Activated T-cell treated with anti-CD3 and anti-CD28 coated beads, Interleukin-2, amount 50 U/mL, for 72 hours (primary cell): Measurements from ENCODE around the gene JARID2. TPM values are rescaled to one million over a fixed set of nuclear protein-coding genes. Genes with fewer than 3 reads are reported as not detected.

ENCODE experiments used
- ATAC-seq, 2 donors: fragments of 150-1000 bp; cut with Tn5 transposase; replicated peaks in 1 of 2; 2 replicates each; pipeline ENCODE4 v1.10.0; 2021; ENCODE audit warnings: moderate library complexity in 2 of 2, mild to moderate bottlenecking in 1 of 2
- DNase-seq, 2 donors: peaks; one replicate each; pipeline ENCODE4 v3.0.0; 2021 to 2022; ENCODE audit warnings: mixed read lengths in 1 of 2
- H3K27ac Mint-ChIP-seq: one replicate; pipeline ENCODE4 v1.8.0; 2022; ENCODE audit warnings: mild to moderate bottlenecking, moderate library complexity, mixed read lengths
- H3K27me3 Mint-ChIP-seq: one replicate; pipeline ENCODE4 v1.8.0; 2022; ENCODE audit warnings: low read depth, mixed read lengths
- H3K36me3 Mint-ChIP-seq, 2 donors: one replicate each; pipeline ENCODE4 v1.8.0; 2022; ENCODE audit warnings: mixed read lengths in 2 of 2, mild to moderate bottlenecking in 1 of 2; ENCODE audit not compliant: insufficient read depth in 2 of 2
- H3K4me1 Mint-ChIP-seq: one replicate; pipeline ENCODE4 v1.8.0; 2022; ENCODE audit warnings: low read depth, mixed read lengths
- H3K4me3 Mint-ChIP-seq, 2 donors: one replicate each; pipeline ENCODE4 v1.8.0; 2022; ENCODE audit warnings: mild to moderate bottlenecking in 2 of 2, mixed read lengths in 2 of 2, moderate library complexity in 2 of 2
- H3K9me3 Mint-ChIP-seq, 2 donors: one replicate each; pipeline ENCODE4 v1.8.0; 2022; ENCODE audit warnings: mixed read lengths in 2 of 2
- total RNA-seq, 2 donors: library from RNA; stranded (reverse); gene quantifications; one replicate each; pipeline ENCODE4 v1.2.3, GENCODE V29; 2022

The JARID2 gene
- total RNA-seq, 2 donors from 2014 or later: 37.9 to 53.0 TPM

- H3K27me3 Mint-ChIP-seq: no peaks in the 10 kb centered on the region
- no peak overlapping the region for H3K27ac Mint-ChIP-seq
- no peak overlapping the region for H3K4me3 Mint-ChIP-seq
- peaks cover 0 to 1% of the 10 kb centered on the region in 2 donors for H3K36me3 Mint-ChIP-seq
- no peak for ATAC-seq
- H3K9me3 Mint-ChIP-seq: no peaks in the 10 kb centered on the region
- no peak for DNase-seq
- peaks cover 4% of the 10 kb centered on the region for H3K4me1 Mint-ChIP-seq
Observed at GRCh38 chr6:15551798-15552197, 305.9 kb downstream of the JARID2 start.

DNA sequence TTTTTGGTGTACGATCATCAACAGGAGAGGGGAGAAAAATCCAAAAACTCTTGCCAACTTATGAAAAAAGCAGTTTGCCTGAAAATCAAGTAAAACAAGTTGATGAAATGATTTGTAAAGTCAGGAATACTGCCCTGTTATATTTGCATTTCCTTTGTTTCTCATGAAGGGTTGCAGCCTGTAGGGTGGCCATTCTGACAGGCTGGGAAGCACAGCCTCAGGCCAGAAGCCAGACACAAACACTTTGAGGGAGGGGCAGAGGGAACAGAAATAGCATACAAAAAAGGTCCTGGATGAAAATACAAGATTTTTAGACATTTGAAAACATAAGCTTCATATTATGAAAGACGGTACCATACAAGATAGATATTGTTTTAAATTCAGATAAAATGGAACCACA, 307.2 kb downstream of the JARID2 start:
- DNase-seq (no peak), ATAC-seq (no peak)
- Mint-ChIP-seq H3K4me3 (no peak overlapping the region), H3K36me3 (peaks cover 0 to 1% of the 10 kb centered on the region in 2 donors), H3K4me1 (peaks cover 5% of the 10 kb centered on the region), H3K27ac (no peak overlapping the region), H3K9me3 (no peaks in the 10 kb centered on the region), H3K27me3 (no peaks in the 10 kb centered on the region)

DNA sequence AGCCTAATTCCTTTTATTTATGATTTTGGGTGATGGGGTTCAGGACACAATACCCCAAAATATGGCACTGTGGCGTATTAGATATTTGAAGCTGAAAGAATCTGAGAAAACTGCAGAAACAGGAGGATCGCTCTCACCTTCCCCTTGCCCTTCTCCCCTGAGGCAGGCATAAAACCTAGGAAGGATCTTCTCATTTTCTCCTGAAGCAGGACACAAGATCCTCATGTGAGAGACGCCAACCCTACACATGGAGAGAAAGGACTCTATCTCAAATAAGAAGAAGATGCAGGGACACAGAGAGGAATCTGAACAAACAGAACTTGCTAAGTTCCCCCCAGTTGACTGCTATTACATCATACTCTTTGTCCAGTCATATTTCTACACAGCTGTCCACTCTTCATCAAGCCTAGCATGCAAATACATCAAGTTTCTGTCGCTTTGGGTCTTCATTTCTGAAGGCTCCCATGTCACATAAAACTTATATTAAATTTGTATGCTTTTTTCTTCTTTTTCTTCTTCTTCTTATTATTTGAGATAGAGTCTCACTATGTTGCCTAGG, 307.9 kb downstream of the JARID2 start:
- Mint-ChIP-seq H3K9me3 (peaks cover 0 to 2% of the 10 kb centered on the region in 2 donors), H3K4me3 (no peak overlapping the region), H3K27ac (no peak overlapping the region), H3K27me3 (no peaks in the 10 kb centered on the region), H3K36me3 (peaks cover 0 to 1% of the 10 kb centered on the region in 2 donors), H3K4me1 (peaks cover 8% of the 10 kb centered on the region)
- DNase-seq: no peak
- no peak for ATAC-seq

GRCh38 chr6:15554728-15555100, 308.8 kb downstream of the JARID2 start:
- no peak overlapping the region for H3K27ac Mint-ChIP-seq
- ATAC-seq (no peak), DNase-seq (no peak)
- no peak overlapping the region for H3K4me3 Mint-ChIP-seq
- peaks cover 0 to 1% of the 10 kb centered on the region in 2 donors for H3K36me3 Mint-ChIP-seq
- peaks cover 0 to 5% of the 10 kb centered on the region in 2 donors for H3K9me3 Mint-ChIP-seq
- H3K4me1 Mint-ChIP-seq: peaks cover 10% of the 10 kb centered on the region
- no peaks in the 10 kb centered on the region for H3K27me3 Mint-ChIP-seq

DNA sequence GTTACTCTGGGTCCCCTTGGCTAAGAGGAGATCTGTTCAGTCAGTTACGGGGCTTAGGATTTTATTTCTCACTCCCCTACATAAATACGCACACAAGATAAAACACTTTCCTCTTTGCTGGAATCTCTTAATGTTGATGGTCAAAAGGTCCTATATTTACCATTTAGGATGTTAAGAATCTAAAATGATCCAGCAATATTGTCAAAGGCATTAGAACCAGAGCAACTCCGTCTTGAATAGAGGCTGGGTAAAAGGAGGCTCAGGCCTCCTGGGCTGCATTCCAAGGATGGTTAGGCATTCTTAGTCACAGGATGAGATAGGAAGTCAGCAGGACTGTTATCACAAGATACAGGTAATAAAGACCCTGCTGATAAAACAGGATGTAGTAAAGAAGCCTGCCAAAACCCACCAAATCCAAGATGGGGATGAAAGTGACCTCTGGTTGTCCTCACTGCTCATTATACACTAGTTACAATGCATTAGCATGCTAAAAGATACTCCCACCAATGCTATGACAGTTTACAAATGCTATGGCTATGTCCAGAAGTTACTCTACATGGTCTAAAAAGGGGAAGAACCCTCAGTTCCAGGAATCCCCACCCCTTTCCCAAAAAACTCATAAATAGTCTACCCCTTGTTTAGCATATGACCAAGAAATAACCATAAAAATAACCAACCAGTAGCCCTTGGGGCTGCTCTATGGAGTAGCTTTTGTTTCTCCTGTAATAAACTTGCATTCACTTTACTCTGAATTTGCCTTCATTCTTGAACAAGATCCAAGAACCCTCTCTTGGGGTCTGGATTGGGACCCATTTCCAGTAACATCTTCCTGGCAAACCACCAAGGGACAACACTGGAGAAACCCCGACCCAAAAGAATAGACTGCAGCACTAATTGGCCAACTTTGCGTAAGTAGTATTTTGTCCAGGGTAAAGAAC, 309.5 kb downstream of the JARID2 start:
- DNase-seq (no peak), ATAC-seq (no peak)
- Mint-ChIP-seq H3K9me3 (peaks cover 0 to 5% of the 10 kb centered on the region in 2 donors), H3K36me3 (peaks cover 0 to 1% of the 10 kb centered on the region in 2 donors), H3K27ac (no peak overlapping the region), H3K4me1 (peaks cover 10% of the 10 kb centered on the region), H3K27me3 (no peaks in the 10 kb centered on the region), H3K4me3 (no peak overlapping the region)

GRCh38 chr6:15556711-15557110, 310.8 kb downstream of the JARID2 start:
- Mint-ChIP-seq H3K27ac (no peak overlapping the region), H3K4me1 (peaks cover 10% of the 10 kb centered on the region), H3K9me3 (peaks cover 0 to 5% of the 10 kb centered on the region in 2 donors), H3K36me3 (peaks cover 0 to 1% of the 10 kb centered on the region in 2 donors), H3K27me3 (no peaks in the 10 kb centered on the region), H3K4me3 (no peak overlapping the region)
- no peak for DNase-seq
- no peak for ATAC-seq

GRCh38 chr6:15557174-15557573, 311.3 kb downstream of the JARID2 start:
- Mint-ChIP-seq H3K27me3 (no peaks in the 10 kb centered on the region), H3K36me3 (peaks cover 0 to 1% of the 10 kb centered on the region in 2 donors), H3K9me3 (peaks cover 0 to 5% of the 10 kb centered on the region in 2 donors), H3K4me1 (peaks cover 10% of the 10 kb centered on the region), H3K4me3 (no peak overlapping the region), H3K27ac (no peak overlapping the region)
- DNase-seq (no peak), ATAC-seq (no peak)

GRCh38 chr6:15560713-15561112, 314.8 kb downstream of the JARID2 start:
- ATAC-seq (no peak), DNase-seq (no peak)
- H3K4me3 Mint-ChIP-seq: no peak overlapping the region
- H3K36me3 Mint-ChIP-seq: peaks cover 0 to 3% of the 10 kb centered on the region in 2 donors
- no peak overlapping the region for H3K27ac Mint-ChIP-seq
- H3K9me3 Mint-ChIP-seq: peaks cover 0 to 5% of the 10 kb centered on the region in 2 donors
- H3K4me1 Mint-ChIP-seq: peaks cover 16% of the 10 kb centered on the region
- no peaks in the 10 kb centered on the region for H3K27me3 Mint-ChIP-seq

DNA sequence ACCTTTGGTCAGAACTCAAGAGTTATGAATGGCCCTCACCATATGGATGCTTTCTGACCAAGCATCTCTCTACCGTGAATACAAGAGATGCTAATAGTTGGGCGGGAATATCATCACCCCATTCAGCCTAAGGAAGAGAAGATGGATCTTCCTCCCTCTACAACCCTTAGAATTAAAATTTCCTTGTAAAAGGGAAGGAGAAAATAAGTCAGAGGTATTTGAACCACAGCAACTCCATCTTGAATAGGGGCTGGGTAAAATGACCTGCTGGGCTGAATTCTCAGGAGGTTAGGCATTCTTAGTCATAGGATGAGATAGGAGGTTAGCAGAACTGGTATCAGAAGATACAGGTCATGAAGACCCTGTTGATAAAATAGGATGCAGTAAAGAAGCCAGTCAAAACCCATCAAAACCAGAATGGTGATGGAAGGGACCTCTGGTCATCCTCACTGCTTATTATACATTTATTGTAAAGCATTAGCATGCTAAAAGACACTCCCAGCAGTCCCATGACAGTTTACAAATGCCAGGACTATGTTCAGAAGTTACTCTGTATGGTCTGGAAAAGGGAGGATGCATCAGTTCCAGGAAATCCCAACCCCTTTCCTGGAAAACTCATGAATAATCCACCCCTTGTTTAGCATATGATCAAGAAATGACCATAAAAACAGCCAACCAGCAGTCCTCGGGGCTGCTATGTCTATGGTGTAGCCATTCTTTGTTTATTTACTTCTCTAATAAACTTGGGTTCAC, 315.8 kb downstream of the JARID2 start:
- Mint-ChIP-seq H3K4me1 (peaks cover 13% of the 10 kb centered on the region), H3K27me3 (no peaks in the 10 kb centered on the region), H3K9me3 (peaks cover 0 to 5% of the 10 kb centered on the region in 2 donors), H3K4me3 (no peak overlapping the region), H3K27ac (no peak overlapping the region), H3K36me3 (peaks cover 0 to 3% of the 10 kb centered on the region in 2 donors)
- no peak for ATAC-seq
- no peak for DNase-seq

GRCh38 chr6:15562977-15563376, 317.1 kb downstream of the JARID2 start:
- no peak overlapping the region for H3K4me3 Mint-ChIP-seq
- no peak for ATAC-seq
- peaks cover 0 to 5% of the 10 kb centered on the region in 2 donors for H3K9me3 Mint-ChIP-seq
- H3K27me3 Mint-ChIP-seq: no peaks in the 10 kb centered on the region
- H3K36me3 Mint-ChIP-seq: peaks cover 0 to 2% of the 10 kb centered on the region in 2 donors
- DNase-seq: no peak
- H3K4me1 Mint-ChIP-seq: peaks cover 10% of the 10 kb centered on the region
- no peak overlapping the region for H3K27ac Mint-ChIP-seq

DNA sequence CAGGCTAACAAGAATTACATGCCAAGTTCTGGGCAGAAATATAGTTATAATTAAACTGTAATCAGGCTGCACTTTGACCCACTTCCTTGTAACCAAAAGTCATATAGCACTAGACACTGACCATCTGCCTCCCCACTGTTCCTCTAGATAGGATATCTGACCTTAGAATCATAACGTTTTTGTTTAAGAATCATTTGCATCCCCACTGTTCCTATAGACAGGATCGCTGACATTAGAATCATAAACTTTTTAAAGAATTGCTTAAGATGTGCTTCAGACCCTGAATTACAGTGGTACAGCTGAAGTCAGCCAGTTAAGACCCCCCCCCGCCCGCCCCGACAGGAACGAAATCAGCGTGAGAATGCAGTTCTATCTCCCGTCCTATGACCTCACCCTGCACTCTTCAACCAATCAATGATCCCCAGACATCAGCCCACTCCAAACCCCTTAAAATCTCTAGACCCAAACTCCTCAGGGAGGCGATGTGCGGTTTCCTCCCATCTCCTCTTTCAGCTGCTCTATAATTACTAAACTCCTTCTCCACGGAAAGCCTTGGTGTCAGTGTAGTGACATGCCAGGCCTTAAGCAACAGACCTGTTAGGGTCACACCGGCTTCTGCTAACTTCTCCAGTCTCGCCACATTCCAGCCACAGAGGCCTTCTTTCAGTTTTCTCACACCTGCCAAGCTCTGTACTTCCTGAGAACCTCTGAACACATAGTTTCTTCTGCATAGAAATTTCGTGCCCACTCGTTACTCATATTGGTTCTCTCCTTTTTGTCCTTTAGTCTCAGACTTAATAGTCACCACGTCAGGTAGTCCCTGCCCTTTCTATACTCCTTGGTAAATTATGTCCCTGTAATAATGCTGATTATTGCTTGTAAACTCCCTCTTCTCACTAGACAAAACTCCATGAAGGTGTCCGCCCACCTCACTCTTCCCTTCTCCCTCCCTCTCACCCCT, 323.4 kb downstream of the JARID2 start:
- Mint-ChIP-seq H3K4me1 (peaks cover 12% of the 10 kb centered on the region), H3K27me3 (no peaks in the 10 kb centered on the region), H3K36me3 (no peaks in the 10 kb centered on the region), H3K4me3 (no peak overlapping the region), H3K9me3 (no peaks in the 10 kb centered on the region), H3K27ac (no peak overlapping the region)
- ATAC-seq (no peak), DNase-seq (no peak)

- no peak overlapping the region for H3K27ac Mint-ChIP-seq
- ATAC-seq (no peak), DNase-seq (no peak)
- no peak overlapping the region for H3K4me3 Mint-ChIP-seq
- H3K9me3 Mint-ChIP-seq: no peaks in the 10 kb centered on the region
- no peaks in the 10 kb centered on the region for H3K27me3 Mint-ChIP-seq
- no peaks in the 10 kb centered on the region for H3K36me3 Mint-ChIP-seq
- H3K4me1 Mint-ChIP-seq: peaks cover 12% of the 10 kb centered on the region
Observed at GRCh38 chr6:15570171-15570570, 324.3 kb downstream of the JARID2 start.
